HepG2 (cell line): ENCODE results near the gene KIF1C. TPM values are rescaled to one million over a fixed set of nuclear protein-coding genes. Genes with fewer than 3 reads are reported as not detected.

ENCODE experiments used
- ARNTL ChIP-seq: sonication (generic); formaldehyde crosslinking; IDR thresholded peaks from 2 replicates; pipeline ENCODE4 v1.4.0; 2020; ENCODE audit warnings: mild to moderate bottlenecking, missing genetic modification reagents
- ATM ChIP-seq: fragments of 450-650 bp; IDR thresholded peaks from 2 replicates; pipeline ENCODE4 v1.7.1; 2017; ENCODE audit warnings: mild to moderate bottlenecking, borderline replicate concordance
- EZH2 ChIP-seq: conservative IDR thresholded peaks from 2 replicates; pipeline ENCODE4 v1.6.1; 2012; ENCODE audit warnings: mild to moderate bottlenecking, low read depth, low read length, moderate library complexity
- FOSL1 ChIP-seq: sonication (generic); formaldehyde crosslinking; IDR thresholded peaks from 2 replicates; pipeline ENCODE4 v1.9.0; 2021; ENCODE audit warnings: missing genetic modification reagents, borderline replicate concordance
- HDAC1 ChIP-seq: sonication (generic); formaldehyde crosslinking; IDR thresholded peaks from 2 replicates; pipeline ENCODE4 v1.5.1; 2020; ENCODE audit warnings: mild to moderate bottlenecking, missing genetic modification reagents
- KLF12 ChIP-seq: sonication (generic); formaldehyde crosslinking; IDR thresholded peaks from 2 replicates; pipeline ENCODE4 v1.4.0; 2020; ENCODE audit warnings: missing genetic modification reagents, borderline replicate concordance
- MTA3 ChIP-seq: sonication (generic); formaldehyde crosslinking; IDR thresholded peaks from 2 replicates; pipeline ENCODE4 v1.4.0; 2020; ENCODE audit warnings: missing genetic modification reagents
- MYC ChIP-seq: sonication (generic); formaldehyde crosslinking; IDR thresholded peaks from 2 replicates; pipeline ENCODE4 v1.9.0; 2021; ENCODE audit warnings: missing genetic modification reagents, borderline replicate concordance
- NFIB ChIP-seq: sonication (generic); formaldehyde crosslinking; IDR thresholded peaks from 2 replicates; pipeline ENCODE4 v1.9.0; 2021; ENCODE audit warnings: missing genetic modification reagents, mild to moderate bottlenecking, borderline replicate concordance
- NFKB2 ChIP-seq: sonication (generic); formaldehyde crosslinking; IDR thresholded peaks from 2 replicates; pipeline ENCODE4 v1.4.0; 2020; ENCODE audit warnings: missing genetic modification reagents, borderline replicate concordance
- NRL ChIP-seq: sonication (generic); formaldehyde crosslinking; IDR thresholded peaks from 2 replicates; pipeline ENCODE4 v1.5.0; 2020; ENCODE audit warnings: missing genetic modification reagents, mild to moderate bottlenecking, moderate library complexity, borderline replicate concordance
- RFXANK ChIP-seq: IDR thresholded peaks from 2 replicates; pipeline ENCODE4 v1.6.1; 2016
- SNAPC5 ChIP-seq: sonication (generic); formaldehyde crosslinking; IDR thresholded peaks from 2 replicates; pipeline ENCODE4 v1.8.1; 2023; ENCODE audit warnings: mild to moderate bottlenecking, missing genetic modification reagents, borderline replicate concordance
- SP5 ChIP-seq: IDR thresholded peaks from 2 replicates; pipeline ENCODE4 v1.6.1; 2016; ENCODE audit warnings: low read depth, borderline replicate concordance
- TSC22D2 ChIP-seq: sonication (generic); formaldehyde crosslinking; IDR thresholded peaks from 2 replicates; pipeline ENCODE4 v1.5.1; 2020; ENCODE audit warnings: missing genetic modification reagents, mild to moderate bottlenecking, borderline replicate concordance
- ZFP36L1 ChIP-seq: sonication (generic); formaldehyde crosslinking; IDR thresholded peaks from 2 replicates; pipeline ENCODE4 v1.8.0; 2022; ENCODE audit warnings: mild to moderate bottlenecking, missing genetic modification reagents, moderate library complexity
- ZNF772 ChIP-seq: sonication (generic); formaldehyde crosslinking; IDR thresholded peaks from 2 replicates; pipeline ENCODE4 v1.5.0; 2020; ENCODE audit warnings: mild to moderate bottlenecking, missing genetic modification reagents
- ZNF879 ChIP-seq: sonication (generic); formaldehyde crosslinking; IDR thresholded peaks from 2 replicates; pipeline ENCODE4 v1.8.1; 2023; ENCODE audit warnings: missing genetic modification reagents
- polyA plus RNA-seq, 8 experiments: library from polyadenylated mRNA; depleted of rRNA in 3 of 8; stranded (reverse) in 7 of 8; unstranded in 1 of 8; fragments of >200 nt; fragmentation: Illumina TruSeq in 4 of 8; extraction: Trizol in 4 of 8; gene quantifications; 2 replicates each; pipeline versions ENCODE4 v1.2.1 to v1.2.3, GENCODE V29; 2011 to 2016; ENCODE audit warnings: low read depth in 4 of 8, missing spikeins in 1 of 8, mixed read lengths in 1 of 8; ENCODE audit not compliant: insufficient read depth in 1 of 8
- total RNA-seq, 5 experiments: library from RNA; depleted of rRNA; stranded (reverse); fragments of >200 nt; fragmentation: Illumina TruSeq; extraction: Trizol; gene quantifications; 2 replicates each; pipeline ENCODE4 v1.2.3, GENCODE V29; 2016; ENCODE audit warnings: low read depth in 1 of 5
- TF ChIP-seq, protein P1 (sequence below): sonication (generic); formaldehyde crosslinking; IDR thresholded peaks from 2 replicates; pipeline ENCODE4 v1.4.0; 2020; ENCODE audit warnings: missing genetic modification reagents; ENCODE audit errors: not compliant biosample characterization
- TF ChIP-seq, protein P2 (sequence below): sonication (generic); formaldehyde crosslinking; IDR thresholded peaks from 2 replicates; pipeline ENCODE4 v1.5.0; 2020; ENCODE audit warnings: mild to moderate bottlenecking, missing genetic modification reagents
- TF ChIP-seq, protein P3 (sequence below): sonication (generic); formaldehyde crosslinking; IDR thresholded peaks from 2 replicates; pipeline ENCODE4 v1.8.1; 2023; ENCODE audit warnings: mild to moderate bottlenecking, missing genetic modification reagents
- TF ChIP-seq, protein P4 (sequence below): sonication (generic); formaldehyde crosslinking; IDR thresholded peaks from 2 replicates; pipeline ENCODE4 v1.4.0; 2020; ENCODE audit warnings: low read depth, mild to moderate bottlenecking, missing genetic modification reagents

The KIF1C gene
- total and polyA plus RNA-seq, 2 of the 13 experiments (the other 11 are each of a cell fraction or from before 2014, with no cell fraction given) = 70.0 to 104 TPM

GRCh38 chr17:4966844-4967538 is 30.8 kb upstream of the KIF1C start (continued):
- TF ChIP-seq, protein P1, sequence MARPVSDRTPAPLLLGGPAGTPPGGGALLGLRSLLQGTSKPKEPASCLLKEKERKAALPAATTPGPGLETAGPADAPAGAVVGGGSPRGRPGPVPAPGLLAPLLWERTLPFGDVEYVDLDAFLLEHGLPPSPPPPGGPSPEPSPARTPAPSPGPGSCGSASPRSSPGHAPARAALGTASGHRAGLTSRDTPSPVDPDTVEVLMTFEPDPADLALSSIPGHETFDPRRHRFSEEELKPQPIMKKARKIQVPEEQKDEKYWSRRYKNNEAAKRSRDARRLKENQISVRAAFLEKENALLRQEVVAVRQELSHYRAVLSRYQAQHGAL (CRISPR knock-in tag) = peak; percentile 55
- TF ChIP-seq ATM (no peak), MTA3 (no peak), NFKB2 (CRISPR knock-in tag) (no peak), NFIB (CRISPR knock-in tag) (no peak), RFXANK (CRISPR knock-in tag) (no peak), TSC22D2 (0 out of 2 replicates have a peak, but pooled peaks have one; percentile 57), SNAPC5 (CRISPR knock-in tag) (no peak), ZFP36L1 (CRISPR knock-in tag) (peak; percentile 14; the same call in 1 of the 2 replicates), KLF12 (CRISPR knock-in tag) (peak; percentile 36; the same call in 1 of the 2 replicates), SP5 (CRISPR knock-in tag) (no peak), ZNF879 (CRISPR knock-in tag) (no peak), ARNTL (CRISPR knock-in tag) (no peak), ZNF772 (CRISPR knock-in tag) (no peak; the same call in 1 of the 2 replicates), FOSL1 (CRISPR knock-in tag) (no peak), EZH2 (no peak), HDAC1 (CRISPR knock-in tag) (peak; percentile 69), NRL (no peak), MYC (CRISPR knock-in tag) (0 out of 2 replicates have a peak, but pooled peaks have one; percentile 17)
- TF ChIP-seq, protein P2, sequence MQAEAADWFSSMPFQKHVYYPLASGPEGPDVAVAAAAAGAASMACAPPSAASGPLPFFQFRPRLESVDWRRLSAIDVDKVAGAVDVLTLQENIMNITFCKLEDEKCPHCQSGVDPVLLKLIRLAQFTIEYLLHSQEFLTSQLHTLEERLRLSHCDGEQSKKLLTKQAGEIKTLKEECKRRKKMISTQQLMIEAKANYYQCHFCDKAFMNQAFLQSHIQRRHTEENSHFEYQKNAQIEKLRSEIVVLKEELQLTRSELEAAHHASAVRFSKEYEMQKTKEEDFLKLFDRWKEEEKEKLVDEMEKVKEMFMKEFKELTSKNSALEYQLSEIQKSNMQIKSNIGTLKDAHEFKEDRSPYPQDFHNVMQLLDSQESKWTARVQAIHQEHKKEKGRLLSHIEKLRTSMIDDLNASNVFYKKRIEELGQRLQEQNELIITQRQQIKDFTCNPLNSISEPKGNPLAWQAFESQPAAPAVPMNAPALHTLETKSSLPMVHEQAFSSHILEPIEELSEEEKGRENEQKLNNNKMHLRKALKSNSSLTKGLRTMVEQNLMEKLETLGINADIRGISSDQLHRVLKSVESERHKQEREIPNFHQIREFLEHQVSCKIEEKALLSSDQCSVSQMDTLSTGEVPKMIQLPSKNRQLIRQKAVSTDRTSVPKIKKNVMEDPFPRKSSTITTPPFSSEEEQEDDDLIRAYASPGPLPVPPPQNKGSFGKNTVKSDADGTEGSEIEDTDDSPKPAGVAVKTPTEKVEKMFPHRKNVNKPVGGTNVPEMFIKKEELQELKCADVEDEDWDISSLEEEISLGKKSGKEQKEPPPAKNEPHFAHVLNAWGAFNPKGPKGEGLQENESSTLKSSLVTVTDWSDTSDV (CRISPR knock-in tag) = no peak
- TF ChIP-seq, protein P3, sequence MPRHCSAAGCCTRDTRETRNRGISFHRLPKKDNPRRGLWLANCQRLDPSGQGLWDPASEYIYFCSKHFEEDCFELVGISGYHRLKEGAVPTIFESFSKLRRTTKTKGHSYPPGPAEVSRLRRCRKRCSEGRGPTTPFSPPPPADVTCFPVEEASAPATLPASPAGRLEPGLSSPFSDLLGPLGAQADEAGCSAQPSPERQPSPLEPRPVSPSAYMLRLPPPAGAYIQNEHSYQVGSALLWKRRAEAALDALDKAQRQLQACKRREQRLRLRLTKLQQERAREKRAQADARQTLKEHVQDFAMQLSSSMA (CRISPR knock-in tag) = no peak
- TF ChIP-seq, protein P4, sequence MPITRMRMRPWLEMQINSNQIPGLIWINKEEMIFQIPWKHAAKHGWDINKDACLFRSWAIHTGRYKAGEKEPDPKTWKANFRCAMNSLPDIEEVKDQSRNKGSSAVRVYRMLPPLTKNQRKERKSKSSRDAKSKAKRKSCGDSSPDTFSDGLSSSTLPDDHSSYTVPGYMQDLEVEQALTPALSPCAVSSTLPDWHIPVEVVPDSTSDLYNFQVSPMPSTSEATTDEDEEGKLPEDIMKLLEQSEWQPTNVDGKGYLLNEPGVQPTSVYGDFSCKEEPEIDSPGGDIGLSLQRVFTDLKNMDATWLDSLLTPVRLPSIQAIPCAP = no peak
